ENCODE results near the gene FOSL1.
A peak's percentile ranks its signal among the peaks of the same experiment; 100 is the strongest.
"Not testable (repeated sequence)": the region's sequence is repeated elsewhere in the genome, so short reads cannot be mapped to it uniquely, and the experiment has no call there.

Gene FOSL1

DNA sequence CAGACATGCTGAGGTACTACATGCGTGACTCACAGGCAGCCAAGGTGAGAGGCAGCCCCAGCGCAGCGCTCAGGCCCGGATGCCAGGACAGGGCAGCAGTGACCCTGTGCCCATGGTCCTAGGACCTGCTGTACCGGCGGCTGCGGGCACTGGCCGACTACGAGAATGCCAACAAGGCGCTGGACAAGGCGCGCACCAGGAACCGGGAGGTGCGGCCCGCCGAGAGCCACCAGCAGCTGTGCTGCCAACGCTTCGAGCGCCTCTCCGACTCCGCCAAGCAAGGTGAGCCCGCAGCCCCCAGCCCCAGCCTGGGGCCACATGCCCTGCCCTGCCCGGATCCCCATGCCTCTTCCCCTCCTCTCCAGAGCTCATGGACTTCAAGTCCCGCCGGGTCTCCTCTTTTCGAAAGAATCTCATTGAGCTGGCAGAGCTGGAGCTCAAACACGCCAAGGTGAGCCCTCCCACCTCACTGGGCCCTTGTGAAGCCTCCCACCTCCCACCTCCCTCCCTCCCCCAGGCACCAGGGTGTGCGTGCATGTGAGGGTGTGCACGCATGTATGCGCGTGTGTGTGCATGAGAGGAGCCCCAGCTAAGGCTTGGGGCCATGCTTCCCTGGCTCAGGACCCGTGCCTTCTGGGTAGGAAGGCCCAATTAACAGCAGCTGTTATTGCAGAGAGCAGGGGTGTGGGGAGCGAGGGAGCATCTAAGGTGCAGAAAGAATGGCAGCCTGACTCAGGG lies 47.5 kb downstream of the FOSL1 start:
- no peak for DNase-seq

- DNase-seq = no peak
These were observed 48.2 kb downstream of the FOSL1 start for GRCh38 chr11:65851811-65852507.

- peak; percentile 35 to 40 for DNase-seq
These were observed 49.1 kb downstream of the FOSL1 start for GRCh38 chr11:65851083-65851579.

- DNase-seq = no peak
These were observed 49.7 kb downstream of the FOSL1 start for GRCh38 chr11:65850217-65851082.

DNA sequence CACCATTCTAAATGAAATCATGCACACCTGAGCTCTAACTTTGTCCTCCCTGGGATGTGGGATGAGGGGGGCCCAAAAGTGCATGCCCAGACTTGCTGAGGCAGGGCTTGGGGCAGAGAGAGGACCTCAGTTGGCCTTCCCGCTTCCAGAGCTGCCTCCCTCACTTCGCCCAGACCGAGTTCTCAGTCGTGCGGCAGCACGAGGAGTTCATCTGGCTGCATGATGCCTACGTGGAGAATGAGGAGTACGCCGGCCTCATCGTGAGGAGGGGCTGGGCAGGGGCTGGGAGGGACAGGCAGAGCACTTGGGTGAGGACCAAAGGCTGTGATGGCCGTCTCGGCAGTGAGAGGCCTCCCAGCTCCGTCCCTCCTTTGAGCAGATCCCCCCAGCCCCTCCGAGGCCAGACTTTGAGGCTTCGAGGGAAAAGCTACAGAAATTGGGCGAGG lies 50.4 kb downstream of the FOSL1 start:
- no peak for DNase-seq

- no peak for DNase-seq
These were observed 50.8 kb downstream of the FOSL1 start for GRCh38 chr11:65849366-65849765.

DNA sequence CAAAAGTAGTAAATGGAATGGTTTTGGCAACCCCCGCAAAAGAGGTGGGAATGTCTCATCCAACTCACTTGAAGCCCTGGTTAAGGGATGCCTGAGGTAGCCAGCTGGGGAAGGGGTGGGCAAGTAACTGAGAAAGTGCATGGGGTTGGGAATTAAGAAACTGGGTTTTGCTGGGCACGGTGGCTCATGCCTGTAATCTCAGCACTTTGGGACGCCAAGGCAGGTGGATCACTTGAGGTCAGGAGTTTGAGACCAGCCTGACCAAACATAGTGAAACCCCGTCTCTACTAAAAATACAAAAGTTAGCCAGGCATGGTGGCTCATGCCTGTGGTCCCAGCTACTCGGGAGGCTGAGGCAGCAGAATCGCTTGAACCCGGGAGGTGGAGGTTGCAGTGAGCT lies 51.5 kb downstream of the FOSL1 start:
- not testable (repeated sequence) for DNase-seq

GRCh38 chr11:65847746-65848145 lies 52.4 kb downstream of the FOSL1 start:
- no peak for DNase-seq

DNA sequence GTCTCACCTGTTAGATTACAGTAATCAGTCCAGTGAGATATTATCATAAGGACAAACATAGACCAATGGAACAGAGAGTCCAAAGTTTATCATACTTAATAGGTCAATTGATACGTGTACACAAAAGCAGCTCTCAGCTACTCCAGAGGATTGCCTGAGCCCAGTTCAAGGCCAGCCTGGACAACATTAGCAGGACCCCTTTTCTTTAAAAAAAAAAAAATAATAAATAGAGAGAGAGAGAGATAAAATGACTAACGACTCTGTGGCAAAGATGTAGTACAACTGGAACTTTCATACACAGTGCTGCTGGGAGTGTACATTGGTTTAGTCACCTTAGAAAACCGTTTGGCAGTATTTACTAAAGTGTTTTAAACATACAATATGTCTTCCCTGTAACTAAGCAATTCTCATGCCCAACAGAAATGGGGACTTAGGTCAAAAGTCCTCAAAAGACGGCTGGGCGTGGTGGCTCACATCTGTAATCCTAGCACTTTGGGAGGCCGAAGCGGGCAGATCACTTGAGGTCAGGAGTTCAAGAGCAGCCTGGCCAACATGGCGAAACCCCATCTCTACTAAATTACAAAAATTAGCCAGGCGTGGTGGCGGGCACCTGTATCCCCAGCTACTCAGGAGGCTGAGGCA lies 55.8 kb downstream of the FOSL1 start:
- DNase-seq = no peak

GRCh38 chr11:65843811-65844210 lies 56.4 kb downstream of the FOSL1 start:
- no peak for DNase-seq

- no peak for DNase-seq
These were observed 58.0 kb downstream of the FOSL1 start for GRCh38 chr11:65842144-65842543.

Measured in inflammatory macrophage (primary cell).